H9 (cell line): ENCODE results near the gene TDRD3. TPM values are rescaled to one million over a fixed set of nuclear protein-coding genes. Genes with fewer than 3 reads are reported as not detected.

Source experiments
- DNase-seq: peaks from one replicate; pipeline ENCODE4 v3.0.0-alpha.2; 2017
- H2AFZ ChIP-seq: one replicate; pipeline ENCODE4 v1.6.1; 2013; ENCODE audit warnings: mild to moderate bottlenecking, low read length, control low read depth, moderate library complexity
- H2AK5ac ChIP-seq: 2 replicates; pipeline ENCODE4 v1.6.1; 2013; ENCODE audit warnings: low read length, control low read depth, mixed read lengths; ENCODE audit not compliant: insufficient read length
- H2BK120ac ChIP-seq: one replicate; pipeline ENCODE4 v1.6.1; 2013; ENCODE audit warnings: low read depth, mild to moderate bottlenecking, low read length, control low read depth, inconsistent platforms; ENCODE audit not compliant: poor library complexity, severe bottlenecking
- H2BK12ac ChIP-seq: 2 replicates; pipeline ENCODE4 v1.6.1; 2013; ENCODE audit warnings: low read length, control low read depth, mixed read lengths, low read depth; ENCODE audit not compliant: insufficient read length
- H2BK15ac ChIP-seq: 2 replicates; pipeline ENCODE4 v1.6.1; 2013; ENCODE audit warnings: low read depth, low read length, control low read depth
- H2BK20ac ChIP-seq: one replicate; pipeline ENCODE4 v1.6.1; 2013; ENCODE audit warnings: low read depth, mild to moderate bottlenecking, low read length, control low read depth, inconsistent platforms; ENCODE audit not compliant: poor library complexity, severe bottlenecking
- H2BK5ac ChIP-seq: 2 replicates; pipeline ENCODE4 v1.6.1; 2013; ENCODE audit warnings: low read length, control low read depth, mixed read lengths; ENCODE audit not compliant: insufficient read length
- H3K14ac ChIP-seq: 2 replicates; pipeline ENCODE4 v1.6.1; 2013; ENCODE audit warnings: low read length, control low read depth; ENCODE audit not compliant: insufficient read depth
- H3K18ac ChIP-seq: 2 replicates; pipeline ENCODE4 v1.6.1; 2013; ENCODE audit warnings: low read depth, mild to moderate bottlenecking, mixed read lengths, low read length, control low read depth; ENCODE audit not compliant: insufficient read length
- H3K23ac ChIP-seq: 2 replicates; pipeline ENCODE4 v1.6.1; 2013; ENCODE audit warnings: low read length, control low read depth, mixed read lengths, low read depth; ENCODE audit not compliant: insufficient read length
- H3K23me2 ChIP-seq: 2 replicates; pipeline ENCODE4 v1.6.1; 2013; ENCODE audit warnings: low read depth, mild to moderate bottlenecking, mixed read lengths, low read length, control low read depth; ENCODE audit not compliant: insufficient read length, poor library complexity, severe bottlenecking
- H3K27ac ChIP-seq: 2 replicates; pipeline ENCODE4 v1.5.1; 2013; ENCODE audit warnings: low read length, control low read depth, mixed read lengths, low read depth; ENCODE audit not compliant: insufficient read length
- H3K27me3 ChIP-seq: 2 replicates; pipeline ENCODE4 v1.6.1; 2013; ENCODE audit warnings: low read length, control low read depth, inconsistent platforms; ENCODE audit not compliant: insufficient read depth
- H3K4ac ChIP-seq: 2 replicates; pipeline ENCODE4 v1.6.1; 2013; ENCODE audit warnings: low read depth, mild to moderate bottlenecking, control low read depth, inconsistent platforms, low read length, moderate library complexity
- H3K4me1 ChIP-seq: 2 replicates; pipeline ENCODE4 v1.6.1; 2013; ENCODE audit warnings: low read length, control low read depth, inconsistent platforms; ENCODE audit not compliant: insufficient read depth
- H3K4me2 ChIP-seq: 2 replicates; pipeline ENCODE4 v1.6.1; 2013; ENCODE audit warnings: low read length, control low read depth, mixed read lengths; ENCODE audit not compliant: insufficient read length, insufficient read depth
- H3K56ac ChIP-seq: 2 replicates; pipeline ENCODE4 v1.6.1; 2013; ENCODE audit warnings: low read depth, mild to moderate bottlenecking, mixed read lengths, low read length, control low read depth; ENCODE audit not compliant: insufficient read length
- H3K79me1 ChIP-seq: 2 replicates; pipeline ENCODE4 v1.6.1; 2013; ENCODE audit warnings: low read depth, mild to moderate bottlenecking, moderate library complexity, low read length, control low read depth, inconsistent platforms; ENCODE audit not compliant: insufficient read depth, poor library complexity, severe bottlenecking
- H3K79me2 ChIP-seq: 2 replicates; pipeline ENCODE4 v1.6.1; 2013; ENCODE audit warnings: low read length, control low read depth, inconsistent platforms; ENCODE audit not compliant: insufficient read depth
- H3K9ac ChIP-seq: 2 replicates; pipeline ENCODE4 v1.6.1; 2013; ENCODE audit warnings: low read length, control low read depth, mixed read lengths; ENCODE audit not compliant: insufficient read length; ENCODE audit errors: extremely low read depth
- H3K9me3 ChIP-seq: one replicate; pipeline ENCODE4 v1.6.1; 2013; ENCODE audit warnings: low read depth, low read length, inconsistent platforms; ENCODE audit not compliant: control insufficient read depth
- H3T11ph ChIP-seq: one replicate; pipeline ENCODE4 v1.6.1; 2013; ENCODE audit warnings: mild to moderate bottlenecking, low read length, control low read depth, inconsistent platforms
- H4K20me1 ChIP-seq: one replicate; pipeline ENCODE4 v1.6.1; 2013; ENCODE audit not compliant: control insufficient read depth, insufficient read length, insufficient read depth
- H4K5ac ChIP-seq: 2 replicates; pipeline ENCODE4 v1.6.1; 2013; ENCODE audit warnings: low read depth, mild to moderate bottlenecking, mixed read lengths, low read length, control low read depth; ENCODE audit not compliant: insufficient read length
- H4K8ac ChIP-seq: replicated peaks from 2 replicates; pipeline ENCODE4 v1.6.1; 2013; ENCODE audit warnings: low read length, control low read depth, mixed read lengths, low read depth; ENCODE audit not compliant: insufficient read length
- H4K91ac ChIP-seq: 2 replicates; pipeline ENCODE4 v1.6.1; 2013; ENCODE audit warnings: low read depth, mild to moderate bottlenecking, moderate library complexity, mixed read lengths, low read length, control low read depth; ENCODE audit not compliant: insufficient read length
- H3K27ac Mint-ChIP-seq, 3 experiments: 2 replicates in 2 of 3; 3 replicates in 1 of 3; pipeline ENCODE4 v1.8.0; 2020 to 2021; ENCODE audit warnings: mixed read lengths in 3 of 3, mild to moderate bottlenecking in 1 of 3, moderate library complexity in 1 of 3
- H3K27me3 Mint-ChIP-seq: 2 replicates; pipeline ENCODE4 v1.8.0; 2021; ENCODE audit warnings: low read depth, mild to moderate bottlenecking, moderate library complexity, mixed read lengths
- H3K36me3 Mint-ChIP-seq, 3 experiments: 2 replicates in 2 of 3; 3 replicates in 1 of 3; pipeline ENCODE4 v1.8.0; 2020 to 2021; ENCODE audit warnings: low read depth in 3 of 3, mixed read lengths in 3 of 3; ENCODE audit not compliant: insufficient read depth in 1 of 3
- H3K4me1 Mint-ChIP-seq, 2 experiments: 2 replicates each; pipeline ENCODE4 v1.8.0; 2020; ENCODE audit warnings: mixed read lengths in 2 of 2
- H3K4me3 Mint-ChIP-seq, 2 experiments: 2 replicates in 1 of 2; 3 replicates in 1 of 2; pipeline ENCODE4 v1.8.0; 2020 to 2021; ENCODE audit warnings: mild to moderate bottlenecking in 2 of 2, mixed read lengths in 2 of 2, moderate library complexity in 1 of 2
- H3K9me3 Mint-ChIP-seq, 2 experiments: 2 replicates in 1 of 2; 3 replicates in 1 of 2; pipeline ENCODE4 v1.8.0; 2020; ENCODE audit warnings: mild to moderate bottlenecking in 2 of 2, mixed read lengths in 2 of 2, moderate library complexity in 1 of 2
- WGBS: extraction: QIAGEN DNeasy Blood & Tissue Kit; methylation state at CpG from one replicate; pipeline ENCODE4 v1.1.7; 2013; ENCODE audit warnings: missing lambda C conversion rate, low lambda C conversion rate, mixed read lengths; ENCODE audit not compliant: insufficient read length; ENCODE audit errors: extremely low coverage; 5-methylcytosine and 5-hydroxymethylcytosine counted together
- total RNA-seq: library from RNA; stranded (reverse); gene quantifications from 2 replicates; pipeline ENCODE4 v1.2.1, GENCODE V29; 2021
- TF ChIP-seq, protein P1 (sequence below): fragments of 200-600 bp; sonication (generic); conservative IDR thresholded peaks from 3 replicates; pipeline ENCODE4 v1.8.0; 2021; ENCODE audit warnings: antibody characterized with exemption, mild to moderate bottlenecking

The TDRD3 gene
- total RNA-seq, 1 experiment from 2014 or later, result 16.1 TPM

DNA sequence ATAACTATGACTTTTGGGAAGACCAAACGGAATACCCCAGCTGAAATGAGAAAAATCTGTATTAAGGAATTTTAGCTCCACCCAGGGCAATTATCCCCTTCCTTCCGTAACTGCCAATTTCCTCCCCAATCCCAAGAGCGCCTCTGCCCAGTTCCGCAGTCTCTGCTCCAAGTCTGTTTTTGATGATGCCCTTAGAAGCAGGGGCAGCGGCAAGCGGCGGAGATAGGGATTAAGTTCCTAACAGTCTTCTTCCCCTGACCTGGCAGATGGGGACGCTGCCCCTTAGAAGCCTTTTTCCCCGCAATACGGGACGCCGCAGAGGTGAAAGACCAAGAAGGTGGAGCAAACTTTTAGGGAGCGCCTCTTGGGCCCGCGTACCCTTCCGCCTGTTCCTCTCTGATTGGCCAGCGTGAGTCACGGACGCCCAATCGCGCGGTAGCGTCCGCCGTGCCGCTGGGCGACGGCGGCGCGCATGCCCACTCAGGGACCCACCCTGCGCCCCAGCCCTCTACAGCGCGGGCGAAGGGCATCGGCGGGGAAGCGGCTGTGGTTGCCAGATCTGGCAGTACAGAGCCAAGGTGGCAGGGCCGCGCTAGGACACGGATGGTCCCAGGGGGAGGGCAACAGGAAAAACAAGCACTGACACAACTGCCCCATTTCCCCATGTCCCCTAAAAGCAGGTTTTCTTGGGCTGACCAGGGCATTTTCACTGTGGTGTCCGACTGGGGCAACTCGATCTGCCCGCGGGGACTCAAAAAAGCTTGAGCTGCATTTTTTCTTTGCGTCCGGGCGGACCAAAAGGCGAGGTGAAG, 843 bp upstream of the TDRD3 start:
- H2BK15ac ChIP-seq, result no peak overlapping the region

More for the DNA sequence above, 843 bp upstream of the TDRD3 start:
- Histone ChIP-seq H3K79me2 (no peaks in the 10 kb centered on the region; the same call in 1 of the 2 replicates), H3K4me2 (peak overlapping the region; percentile 56), H4K20me1 (no peaks in the 10 kb centered on the region), H3K18ac (no peak overlapping the region), H4K5ac (no peak overlapping the region), H3K27ac (no peak overlapping the region), H4K91ac (no peak overlapping the region), H3K79me1 (no peaks in the 10 kb centered on the region), H4K8ac (no peak overlapping the region), H3K14ac (no peak overlapping the region), H2BK12ac (no peak overlapping the region), H3T11ph (no peak overlapping the region), H3K23me2 (peaks cover 9% of the 10 kb centered on the region), H3K4ac (no peak overlapping the region), H3K27me3 (no peaks in the 10 kb centered on the region), H2BK120ac (no peak overlapping the region), H3K9me3 (no peaks in the 10 kb centered on the region), H2BK20ac (no peak overlapping the region), H3K9ac (peak overlapping the region; percentile 14), H2AK5ac (no peak overlapping the region), H3K23ac (no peak overlapping the region), H2AFZ (no peak overlapping the region), H3K4me1 (0 out of 2 replicates have a peak, but pooled peaks cover 4% of the 10 kb centered on the region), H2BK5ac (no peak overlapping the region), H3K56ac (no peak overlapping the region)
- TF ChIP-seq, protein P1, sequence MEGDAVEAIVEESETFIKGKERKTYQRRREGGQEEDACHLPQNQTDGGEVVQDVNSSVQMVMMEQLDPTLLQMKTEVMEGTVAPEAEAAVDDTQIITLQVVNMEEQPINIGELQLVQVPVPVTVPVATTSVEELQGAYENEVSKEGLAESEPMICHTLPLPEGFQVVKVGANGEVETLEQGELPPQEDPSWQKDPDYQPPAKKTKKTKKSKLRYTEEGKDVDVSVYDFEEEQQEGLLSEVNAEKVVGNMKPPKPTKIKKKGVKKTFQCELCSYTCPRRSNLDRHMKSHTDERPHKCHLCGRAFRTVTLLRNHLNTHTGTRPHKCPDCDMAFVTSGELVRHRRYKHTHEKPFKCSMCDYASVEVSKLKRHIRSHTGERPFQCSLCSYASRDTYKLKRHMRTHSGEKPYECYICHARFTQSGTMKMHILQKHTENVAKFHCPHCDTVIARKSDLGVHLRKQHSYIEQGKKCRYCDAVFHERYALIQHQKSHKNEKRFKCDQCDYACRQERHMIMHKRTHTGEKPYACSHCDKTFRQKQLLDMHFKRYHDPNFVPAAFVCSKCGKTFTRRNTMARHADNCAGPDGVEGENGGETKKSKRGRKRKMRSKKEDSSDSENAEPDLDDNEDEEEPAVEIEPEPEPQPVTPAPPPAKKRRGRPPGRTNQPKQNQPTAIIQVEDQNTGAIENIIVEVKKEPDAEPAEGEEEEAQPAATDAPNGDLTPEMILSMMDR, result no peak
- no peaks in the 10 kb centered on the region for H3K27me3 Mint-ChIP-seq
- H3K27ac Mint-ChIP-seq, result peak overlapping the region; percentile 96 to 98 (median 96)
- peak overlapping the region; percentile 90 to 94 for H3K4me3 Mint-ChIP-seq
- peak; percentile 94 for DNase-seq
- H3K9me3 Mint-ChIP-seq, result no peaks in the 10 kb centered on the region
- WGBS, result no CpG with 5 or more reads among the region's 49 CpGs
- peaks cover 36 to 45% of the 10 kb centered on the region in 2 experiments for H3K4me1 Mint-ChIP-seq
- H3K36me3 Mint-ChIP-seq, result no peaks in the 10 kb centered on the region
